HCT116 (cell line): ENCODE results near the gene CCT5. TPM values are rescaled to one million over a fixed set of nuclear protein-coding genes. Genes with fewer than 3 reads are reported as not detected.

Experiments
- ATAC-seq: fragments of 200-7000 bp; cut with Tn5 transposase; 2 replicates; pipeline ENCODE4 v1.9.1; 2020; ENCODE audit warnings: mild to moderate bottlenecking, moderate library complexity
- BruUV-seq: library from RNA; stranded (reverse); fragments of 400-500 nt; replicated peaks from 2 replicates; lab custom pipeline; 2021; lab: Mats Ljungman, UMichigan
- CTCF ChIA-PET: fragments of 300-600 bp; sonication (Branson Sonifier 250); formaldehyde crosslinking; loops from one replicate; lab custom pipeline; 2021; ENCODE audit warnings: antibody characterized with exemption; lab: Charles Lee
- POLR2A ChIA-PET: fragments of 300-600, 350-600 bp; sonication (Branson Sonifier 250); formaldehyde crosslinking; loops from one replicate; lab custom pipeline; 2021; ENCODE audit warnings: antibody characterized with exemption; lab: Charles Lee
- RAD21 ChIA-PET, 2 experiments: fragments of 300-600 bp; sonication (Branson Sonifier 250); formaldehyde crosslinking; loops; one replicate each; lab custom pipeline; 2023; ENCODE audit warnings: low total read pairs in 2 of 2; ENCODE audit not compliant: uncharacterized antibody in 2 of 2, unreplicated experiment in 2 of 2, low non-redundant PET in 1 of 2; lab: Charles Lee
- DNase-seq: peaks from one replicate; pipeline ENCODE4 v3.0.0-alpha.2; 2010; ENCODE audit warnings: low read depth, low spot score
- H2AFZ ChIP-seq: fragments of 200-600 bp; shearing (Covaris generic), sonication (generic); 2 replicates; pipeline ENCODE4 v1.6.1; 2017; ENCODE audit warnings: low read depth, mixed run types, mixed read lengths, antibody characterized with exemption, low read length; ENCODE audit not compliant: poor library complexity, severe bottlenecking
- H3K27ac ChIP-seq: 2 replicates; pipeline ENCODE4 v1.5.1; 2012; ENCODE audit warnings: low read depth, low read length
- H3K27me3 ChIP-seq: fragments of 200-600 bp; sonication (generic); 2 replicates; pipeline ENCODE4 v1.6.1; 2016; ENCODE audit warnings: mixed run types, low read length, mixed read lengths; ENCODE audit not compliant: insufficient read depth
- H3K36me3 ChIP-seq, 2 experiments: fragments of 200-500 bp in 1 of 2; fragments of 200-600 bp in 1 of 2; sonication (Bioruptor generic) in 1 of 2; sonication (generic) in 1 of 2; 2 replicates each; pipeline versions ENCODE4 v1.5.1 to v1.6.1; 2014 to 2016; ENCODE audit warnings: low read length in 2 of 2, inconsistent platforms in 1 of 2, mixed read lengths in 1 of 2, mixed run types in 1 of 2; ENCODE audit not compliant: insufficient read depth in 2 of 2, control insufficient read depth in 1 of 2
- H3K4me1 ChIP-seq, 2 experiments: fragments of 200-600 bp in 1 of 2; sonication (generic) in 1 of 2; 2 replicates each; pipeline versions ENCODE4 v1.5.1 to v1.6.1; 2012 to 2017; ENCODE audit warnings: low read length in 2 of 2, inconsistent platforms in 1 of 2, mild to moderate bottlenecking in 1 of 2, mixed read lengths in 1 of 2, mixed run types in 1 of 2, moderate library complexity in 1 of 2; ENCODE audit not compliant: insufficient read depth in 2 of 2, control insufficient read depth in 1 of 2
- H3K4me2 ChIP-seq: fragments of 200-600 bp; sonication (generic); 2 replicates; pipeline ENCODE4 v1.6.1; 2017; ENCODE audit warnings: mixed run types, low read length, mixed read lengths
- H3K4me3 ChIP-seq, 2 experiments: fragments of 200-600 bp in 1 of 2; sonication (generic) in 1 of 2; replicated peaks in 1 of 2; 2 replicates each; pipeline ENCODE4 v1.5.1; 2011 to 2016; ENCODE audit warnings: low read length in 2 of 2, control low read depth in 1 of 2, low read depth in 1 of 2, mild to moderate bottlenecking in 1 of 2, mixed read lengths in 1 of 2, mixed run types in 1 of 2
- H3K79me2 ChIP-seq: fragments of 200-600 bp; sonication (generic); 2 replicates; pipeline ENCODE4 v1.6.1; 2017; ENCODE audit warnings: mild to moderate bottlenecking, mixed run types, low read length, moderate library complexity, mixed read lengths; ENCODE audit not compliant: insufficient read depth
- H3K9ac ChIP-seq: fragments of 200-600 bp; sonication (generic); 2 replicates; pipeline ENCODE4 v1.6.1; 2016; ENCODE audit warnings: low read length, mixed read lengths
- H3K9me2 ChIP-seq: fragments of 200-600 bp; sonication (generic), shearing (Covaris generic); 2 replicates; pipeline ENCODE4 v1.6.1; 2017; ENCODE audit warnings: mixed run types, mild to moderate bottlenecking, moderate library complexity; ENCODE audit not compliant: insufficient read depth
- H3K9me3 ChIP-seq, 2 experiments: fragments of 200-500 bp in 1 of 2; fragments of 200-600 bp in 1 of 2; sonication (Bioruptor generic) in 1 of 2; sonication (generic) in 1 of 2; 2 replicates each; pipeline ENCODE4 v1.6.1; 2014 to 2017; ENCODE audit warnings: low read length in 2 of 2, mixed read lengths in 2 of 2, inconsistent platforms in 1 of 2, low read depth in 1 of 2, mild to moderate bottlenecking in 1 of 2, mixed run types in 1 of 2, moderate library complexity in 1 of 2; ENCODE audit not compliant: control insufficient read depth in 1 of 2, insufficient read depth in 1 of 2
- H4K20me1 ChIP-seq: fragments of 200-600 bp; sonication (generic), shearing (Covaris generic); 2 replicates; pipeline ENCODE4 v1.6.1; 2017; ENCODE audit warnings: mixed run types, mild to moderate bottlenecking, moderate library complexity; ENCODE audit not compliant: insufficient read depth
- ELF1 ChIP-seq: IDR thresholded peaks from 2 replicates; pipeline ENCODE4 v1.6.1; 2012; ENCODE audit warnings: low read depth, borderline replicate concordance
- EZH2phosphoT487 ChIP-seq: fragments of 200-600 bp; IDR thresholded peaks from 2 replicates; pipeline ENCODE4 v1.6.1; 2018; ENCODE audit warnings: antibody characterized with exemption, borderline replicate concordance
- FOSL1 ChIP-seq: IDR thresholded peaks from 2 replicates; pipeline ENCODE4 v1.6.1; 2012; ENCODE audit warnings: low read depth
- POLR2AphosphoS5 ChIP-seq: IDR thresholded peaks from 2 replicates; pipeline ENCODE4 v1.6.1; 2011; ENCODE audit warnings: mild to moderate bottlenecking, low read depth, low read length, moderate library complexity
- RAD21 ChIP-seq: IDR thresholded peaks from 2 replicates; pipeline ENCODE4 v1.6.1; 2012; ENCODE audit warnings: low read depth, mild to moderate bottlenecking
- SIN3A ChIP-seq: IDR thresholded peaks from 2 replicates; pipeline ENCODE4 v1.6.1; 2012; ENCODE audit warnings: low read depth
- TCF7L2 ChIP-seq: IDR thresholded peaks from 2 replicates; pipeline ENCODE4 v1.7.0; 2011; ENCODE audit warnings: borderline replicate concordance, inconsistent platforms; ENCODE audit not compliant: insufficient read depth, insufficient read length; ENCODE audit errors: extremely low read depth
- ZNF274 ChIP-seq: fragments of 200-500 bp; sonication (Bioruptor generic); IDR thresholded peaks from 2 replicates; pipeline ENCODE4 v1.6.1; 2014; ENCODE audit warnings: mild to moderate bottlenecking, low read depth, low read length, inconsistent platforms
- intact Hi-C: fragments of 100-400 bp; cut with micrococcal nuclease; formaldehyde crosslinking; loops from 2 replicates; pipeline ENCODE4 v1.10.0; 2022
- total RNA-seq: library from RNA; stranded (reverse); gene quantifications from one replicate; pipeline ENCODE4 v1.2.1, GENCODE V29; 2021; ENCODE audit not compliant: unreplicated experiment
- TF ChIP-seq, protein P1 (sequence below), 3 experiments: fragments of 200-600 bp in 1 of 3; sonication (generic) in 1 of 3; IDR thresholded peaks in 2 of 3; conservative IDR thresholded peaks in 1 of 3; 2 replicates each; pipeline ENCODE4 v1.5.1; 2012 to 2017; ENCODE audit warnings: low read depth in 2 of 3, low read length in 2 of 3, antibody characterized with exemption in 1 of 3, borderline replicate concordance in 1 of 3, control low read depth in 1 of 3, mild to moderate bottlenecking in 1 of 3, mixed read lengths in 1 of 3, mixed run types in 1 of 3, moderate library complexity in 1 of 3; ENCODE audit not compliant: insufficient read depth in 1 of 3
- TF ChIP-seq, protein P2 (sequence below): IDR thresholded peaks from 2 replicates; pipeline ENCODE4 v1.6.1; 2012
- TF ChIP-seq, protein P3 (sequence below): IDR thresholded peaks from 2 replicates; pipeline ENCODE4 v1.6.1; 2012

CCT5 gene
- total RNA-seq, 1 experiment from 2014 or later, result 489 TPM

DNA sequence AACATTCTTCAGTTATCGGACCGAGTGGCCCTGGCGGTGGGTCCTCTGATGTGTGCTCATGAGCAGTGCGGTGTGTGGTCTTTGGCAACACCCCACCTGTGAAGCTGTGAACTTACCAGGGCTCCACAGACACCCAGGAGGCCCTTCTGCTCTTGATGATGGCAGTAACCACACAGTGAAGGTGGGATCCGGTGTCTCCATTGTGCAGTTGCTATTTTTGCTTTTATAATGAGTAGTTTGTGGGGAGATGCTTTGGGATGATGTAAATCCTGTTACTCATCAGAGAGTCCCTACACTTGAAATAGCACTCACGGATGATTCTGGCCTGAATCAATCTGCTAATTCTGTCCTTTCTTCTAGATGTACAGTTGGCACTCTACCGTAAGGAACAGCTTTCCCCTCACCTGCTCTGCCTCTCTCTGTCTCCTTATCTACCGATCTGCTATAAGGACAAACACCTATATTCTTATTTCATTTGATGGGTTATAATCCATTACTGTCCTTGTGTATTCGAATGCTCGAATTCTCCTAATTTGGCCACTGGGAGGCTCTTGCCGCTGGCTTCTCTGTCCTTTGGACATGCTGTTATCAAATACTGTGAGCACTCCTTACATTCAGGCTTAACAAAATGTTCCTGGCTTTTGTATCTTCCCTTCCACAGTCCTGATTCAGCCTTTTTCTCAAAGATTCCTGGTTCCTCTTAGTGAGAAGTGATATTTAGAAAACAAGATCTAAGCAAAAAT, 20.6 kb upstream of the CCT5 start:
- no peak overlapping the region for H3K27ac ChIP-seq
- no peaks in the 10 kb centered on the region for H3K79me2 ChIP-seq
- no peak overlapping the region for H3K9ac ChIP-seq
- no peak for DNase-seq
- H4K20me1 ChIP-seq, result no peaks in the 10 kb centered on the region
- CTCF ChIA-PET, result no interaction called here
- BruUV-seq, result no TSS peak
- intact Hi-C loops, result loop anchor here (5.0 kb wide), 1 partner anchor 87 kb away; no protein-coding TSS in a partner anchor
- H3K4me3 ChIP-seq, result no peak overlapping the region
- H3K4me1 ChIP-seq, result peaks cover 15 to 18% of the 10 kb centered on the region in 2 experiments
- H3K9me2 ChIP-seq, result no peaks in the 10 kb centered on the region
- TF ChIP-seq RAD21, result peak; percentile 23; the same call in 1 of the 2 replicates
- TF ChIP-seq, protein P1, sequence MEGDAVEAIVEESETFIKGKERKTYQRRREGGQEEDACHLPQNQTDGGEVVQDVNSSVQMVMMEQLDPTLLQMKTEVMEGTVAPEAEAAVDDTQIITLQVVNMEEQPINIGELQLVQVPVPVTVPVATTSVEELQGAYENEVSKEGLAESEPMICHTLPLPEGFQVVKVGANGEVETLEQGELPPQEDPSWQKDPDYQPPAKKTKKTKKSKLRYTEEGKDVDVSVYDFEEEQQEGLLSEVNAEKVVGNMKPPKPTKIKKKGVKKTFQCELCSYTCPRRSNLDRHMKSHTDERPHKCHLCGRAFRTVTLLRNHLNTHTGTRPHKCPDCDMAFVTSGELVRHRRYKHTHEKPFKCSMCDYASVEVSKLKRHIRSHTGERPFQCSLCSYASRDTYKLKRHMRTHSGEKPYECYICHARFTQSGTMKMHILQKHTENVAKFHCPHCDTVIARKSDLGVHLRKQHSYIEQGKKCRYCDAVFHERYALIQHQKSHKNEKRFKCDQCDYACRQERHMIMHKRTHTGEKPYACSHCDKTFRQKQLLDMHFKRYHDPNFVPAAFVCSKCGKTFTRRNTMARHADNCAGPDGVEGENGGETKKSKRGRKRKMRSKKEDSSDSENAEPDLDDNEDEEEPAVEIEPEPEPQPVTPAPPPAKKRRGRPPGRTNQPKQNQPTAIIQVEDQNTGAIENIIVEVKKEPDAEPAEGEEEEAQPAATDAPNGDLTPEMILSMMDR (IDR thresholded peaks at IDR 0.05 in 2 of 3, conservative IDR thresholded peaks at IDR 0.05 in 1 of 3; ENCODE audit: borderline replicate concordance in 1 of 3, insufficient read depth in 1 of 3, low read depth in 2 of 3, low read length in 2 of 3), result peak in 2 of 3 experiments; percentile 27 to 43; a peak in 3 of 6 replicates
- TF ChIP-seq, protein P2, sequence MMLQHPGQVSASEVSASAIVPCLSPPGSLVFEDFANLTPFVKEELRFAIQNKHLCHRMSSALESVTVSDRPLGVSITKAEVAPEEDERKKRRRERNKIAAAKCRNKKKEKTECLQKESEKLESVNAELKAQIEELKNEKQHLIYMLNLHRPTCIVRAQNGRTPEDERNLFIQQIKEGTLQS, result no peak
- TF ChIP-seq, all 23 proteins: peak for 2
- Histone ChIP-seq H3K9me3 (no peaks in the 10 kb centered on the region), H2AFZ (no peak overlapping the region), H3K27me3 (no peaks in the 10 kb centered on the region), H3K36me3 (no peaks in the 10 kb centered on the region), H3K4me2 (no peak overlapping the region)
- ChIA-PET RAD21 (no interaction called here), POLR2A (no interaction called here)
- peak; percentile 52; the same call in 1 of the 2 replicates for ATAC-seq

DNA sequence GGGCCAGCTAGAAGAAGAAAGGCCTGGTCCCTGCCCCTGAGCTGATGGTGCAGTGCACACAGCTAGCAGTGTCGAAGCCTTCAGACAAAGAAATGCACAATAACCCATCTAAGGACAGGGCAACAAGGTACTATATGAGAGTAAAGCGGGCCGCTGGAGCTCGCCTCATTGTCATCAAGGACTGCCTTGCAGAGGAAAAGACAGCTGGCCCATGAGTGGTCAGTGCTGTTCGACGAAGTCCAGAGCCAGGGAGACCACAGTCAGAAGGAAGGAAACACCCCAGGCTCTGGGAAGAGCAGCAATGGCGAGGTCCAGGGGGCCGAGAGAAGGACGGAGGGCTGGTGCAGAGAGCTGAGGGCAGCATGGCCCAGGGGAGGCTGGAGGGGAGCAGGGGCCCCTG, 17.7 kb upstream of the CCT5 start:
- H3K4me1 ChIP-seq, result peaks cover 28 to 32% of the 10 kb centered on the region in 2 experiments
- H3K79me2 ChIP-seq, result no peaks in the 10 kb centered on the region
- H3K9me3 ChIP-seq, result no peaks in the 10 kb centered on the region
- H3K4me2 ChIP-seq, result no peak overlapping the region
- no peak overlapping the region for H2AFZ ChIP-seq
- intact Hi-C loops, result loop anchor here (5.0 kb wide), 1 partner anchor 90 kb away; no protein-coding TSS in a partner anchor
- DNase-seq (no peak), ATAC-seq (no peak)
- POLR2A ChIA-PET, result no interaction called here
- no peak overlapping the region for H3K27ac ChIP-seq
- H3K4me3 ChIP-seq, result no peak overlapping the region
- H3K27me3 ChIP-seq, result no peaks in the 10 kb centered on the region
- H3K9me2 ChIP-seq, result no peaks in the 10 kb centered on the region
- RAD21 ChIA-PET, result no interaction called here
- H4K20me1 ChIP-seq, result no peaks in the 10 kb centered on the region
- no peak overlapping the region for H3K9ac ChIP-seq
- TF ChIP-seq FOSL1 (no peak), ZNF274 (no peak), EZH2phosphoT487 (no peak), ELF1 (no peak), SIN3A (no peak), TCF7L2 (no peak), POLR2AphosphoS5 (no peak)
- TF ChIP-seq, protein P3, sequence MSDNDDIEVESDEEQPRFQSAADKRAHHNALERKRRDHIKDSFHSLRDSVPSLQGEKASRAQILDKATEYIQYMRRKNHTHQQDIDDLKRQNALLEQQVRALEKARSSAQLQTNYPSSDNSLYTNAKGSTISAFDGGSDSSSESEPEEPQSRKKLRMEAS, result no peak
- TF ChIP-seq, protein P2, result no peak
- BruUV-seq, result no TSS peak
- CTCF ChIA-PET, result interaction anchor here (2.1 kb wide), 1 partner anchor 335 kb away, joined by 4 read pairs; no protein-coding TSS in a partner anchor
- no peaks in the 10 kb centered on the region for H3K36me3 ChIP-seq
